Immature natural killer cell (primary cell): ENCODE data around the gene PLEK2. TPM values are rescaled to one million over a fixed set of nuclear protein-coding genes. Genes with fewer than 3 reads are reported as not detected.
"Not testable (repeated sequence)": the region's sequence is repeated elsewhere in the genome, so short reads cannot be mapped to it uniquely, and the experiment has no call there.

Experiments used
- DNase-seq, 3 donors: peaks; one replicate each; pipeline ENCODE4 v3.0.0; 2022; ENCODE audit warnings: mixed read lengths in 1 of 3
- H3K27ac Mint-ChIP-seq, 6 donors: one replicate each; pipeline ENCODE4 v1.8.0; 2020; ENCODE audit warnings: mixed read lengths in 6 of 6, mild to moderate bottlenecking in 5 of 6, inconsistent platforms in 4 of 6, moderate library complexity in 3 of 6
- H3K27me3 Mint-ChIP-seq, 3 donors: one replicate each; pipeline ENCODE4 v1.8.0; 2020 to 2021; ENCODE audit warnings: low read depth in 3 of 3, mild to moderate bottlenecking in 3 of 3, mixed read lengths in 3 of 3, moderate library complexity in 3 of 3, inconsistent platforms in 1 of 3
- H3K36me3 Mint-ChIP-seq, 3 donors: one replicate each; pipeline ENCODE4 v1.8.0; 2020; ENCODE audit warnings: mixed read lengths in 3 of 3, inconsistent platforms in 2 of 3, mild to moderate bottlenecking in 2 of 3
- H3K4me1 Mint-ChIP-seq, 2 donors: one replicate each; pipeline ENCODE4 v1.8.0; 2020; ENCODE audit warnings: inconsistent platforms in 2 of 2, mild to moderate bottlenecking in 2 of 2, mixed read lengths in 2 of 2, moderate library complexity in 1 of 2
- H3K4me3 Mint-ChIP-seq, 5 donors: one replicate each; pipeline ENCODE4 v1.8.0; 2020; ENCODE audit warnings: mild to moderate bottlenecking in 5 of 5, mixed read lengths in 5 of 5, inconsistent platforms in 3 of 5, moderate library complexity in 3 of 5
- H3K9me3 Mint-ChIP-seq, 6 donors: one replicate each; pipeline ENCODE4 v1.8.0; 2020; ENCODE audit warnings: mild to moderate bottlenecking in 6 of 6, mixed read lengths in 6 of 6, inconsistent platforms in 4 of 6, moderate library complexity in 3 of 6
- polyA plus RNA-seq, 3 donors: library from polyadenylated mRNA; unstranded; fragments of 300-500 nt; fragmentation: Illumina TruSeq; gene quantifications; one replicate each; pipeline ENCODE4 v1.2.3, GENCODE V29; 2021

PLEK2 gene
- polyA plus RNA-seq, 3 donors from 2014 or later = not detected

GRCh38 chr14:67423424-67423823 is 11.5 kb upstream of the PLEK2 start:
- peaks cover 4 to 15% (median 4%) of the 10 kb centered on the region in 3 donors for H3K27me3 Mint-ChIP-seq
- no peaks in the 10 kb centered on the region for H3K36me3 Mint-ChIP-seq
- no peak overlapping the region for H3K4me3 Mint-ChIP-seq
- no peak overlapping the region for H3K27ac Mint-ChIP-seq
- no peaks in the 10 kb centered on the region for H3K9me3 Mint-ChIP-seq
- no peak for DNase-seq
- no peaks in the 10 kb centered on the region for H3K4me1 Mint-ChIP-seq

GRCh38 chr14:67421356-67422224 is 9.6 kb upstream of the PLEK2 start:
- peaks cover 2 to 15% (median 4%) of the 10 kb centered on the region in 3 donors for H3K27me3 Mint-ChIP-seq
- no peak for DNase-seq
- no peaks in the 10 kb centered on the region for H3K9me3 Mint-ChIP-seq
- no peaks in the 10 kb centered on the region for H3K36me3 Mint-ChIP-seq
- H3K27ac Mint-ChIP-seq = no peak overlapping the region
- no peak overlapping the region for H3K4me3 Mint-ChIP-seq
- H3K4me1 Mint-ChIP-seq = no peaks in the 10 kb centered on the region

- no peaks in the 10 kb centered on the region for H3K4me1 Mint-ChIP-seq
- no peaks in the 10 kb centered on the region for H3K36me3 Mint-ChIP-seq
- DNase-seq = no peak
- H3K4me3 Mint-ChIP-seq = no peak overlapping the region
- H3K27ac Mint-ChIP-seq = no peak overlapping the region
- peaks cover 0 to 12% (median 4%) of the 10 kb centered on the region in 3 donors for H3K27me3 Mint-ChIP-seq
- H3K9me3 Mint-ChIP-seq = no peaks in the 10 kb centered on the region
Measured at GRCh38 chr14:67420102-67420739, 8.3 kb upstream of the PLEK2 start.

- DNase-seq = no peak
- no peak overlapping the region for H3K27ac Mint-ChIP-seq
Measured at GRCh38 chr14:67418401-67419191, 6.6 kb upstream of the PLEK2 start.

GRCh38 chr14:67417633-67418032 is 5.7 kb upstream of the PLEK2 start:
- no peaks in the 10 kb centered on the region for H3K9me3 Mint-ChIP-seq
- H3K4me3 Mint-ChIP-seq = no peak overlapping the region
- no peak for DNase-seq
- no peak overlapping the region for H3K27ac Mint-ChIP-seq
- no peaks in the 10 kb centered on the region for H3K4me1 Mint-ChIP-seq
- peaks cover 0 to 9% (median 0%) of the 10 kb centered on the region in 3 donors for H3K27me3 Mint-ChIP-seq
- H3K36me3 Mint-ChIP-seq = no peaks in the 10 kb centered on the region

More at GRCh38 chr14:67418401-67419191, 6.6 kb upstream of the PLEK2 start:
- Mint-ChIP-seq H3K4me1 (no peaks in the 10 kb centered on the region), H3K4me3 (no peak overlapping the region), H3K27me3 (peaks cover 0 to 9% (median 0%) of the 10 kb centered on the region in 3 donors), H3K9me3 (no peaks in the 10 kb centered on the region), H3K36me3 (no peaks in the 10 kb centered on the region)

GRCh38 chr14:67416810-67417209 is 4.8 kb upstream of the PLEK2 start:
- Mint-ChIP-seq H3K36me3 (no peaks in the 10 kb centered on the region), H3K4me1 (no peaks in the 10 kb centered on the region), H3K4me3 (no peak overlapping the region), H3K27me3 (peaks cover 0 to 12% (median 2%) of the 10 kb centered on the region in 3 donors), H3K27ac (no peak overlapping the region), H3K9me3 (no peaks in the 10 kb centered on the region)
- no peak for DNase-seq

GRCh38 chr14:67416085-67416484 is 4.1 kb upstream of the PLEK2 start:
- H3K27me3 Mint-ChIP-seq = peaks cover 0 to 14% (median 2%) of the 10 kb centered on the region in 3 donors
- no peaks in the 10 kb centered on the region for H3K4me1 Mint-ChIP-seq
- H3K27ac Mint-ChIP-seq = no peak overlapping the region
- H3K4me3 Mint-ChIP-seq = no peak overlapping the region
- no peaks in the 10 kb centered on the region for H3K9me3 Mint-ChIP-seq
- H3K36me3 Mint-ChIP-seq = no peaks in the 10 kb centered on the region
- DNase-seq = no peak

- H3K9me3 Mint-ChIP-seq, H3K4me1 Mint-ChIP-seq, H3K36me3 Mint-ChIP-seq, DNase-seq, H3K4me3 Mint-ChIP-seq, H3K27ac Mint-ChIP-seq: not testable (repeated sequence)
- peaks cover 0 to 18% (median 2%) of the 10 kb centered on the region in 3 donors for H3K27me3 Mint-ChIP-seq
Measured at GRCh38 chr14:67415610-67416009, 3.6 kb upstream of the PLEK2 start.

GRCh38 chr14:67413806-67414769 is 2.1 kb upstream of the PLEK2 start:
- no peak overlapping the region for H3K27ac Mint-ChIP-seq
- DNase-seq = no peak
- peaks cover 0 to 16% (median 2%) of the 10 kb centered on the region in 3 donors for H3K27me3 Mint-ChIP-seq
- no peak overlapping the region for H3K4me3 Mint-ChIP-seq
- no peaks in the 10 kb centered on the region for H3K9me3 Mint-ChIP-seq
- no peaks in the 10 kb centered on the region for H3K4me1 Mint-ChIP-seq
- no peaks in the 10 kb centered on the region for H3K36me3 Mint-ChIP-seq

- H3K4me1 Mint-ChIP-seq = no peaks in the 10 kb centered on the region
- H3K4me3 Mint-ChIP-seq = no peak overlapping the region
- H3K27me3 Mint-ChIP-seq = peaks cover 0 to 14% (median 2%) of the 10 kb centered on the region in 3 donors
Measured at GRCh38 chr14:67411370-67411769, 595 bp downstream of the PLEK2 start.

GRCh38 chr14:67410313-67410712 is 1.7 kb downstream of the PLEK2 start:
- Mint-ChIP-seq H3K4me1 (no peaks in the 10 kb centered on the region), H3K9me3 (no peaks in the 10 kb centered on the region), H3K4me3 (no peak overlapping the region), H3K36me3 (no peaks in the 10 kb centered on the region), H3K27me3 (peaks cover 0 to 11% (median 2%) of the 10 kb centered on the region in 3 donors), H3K27ac (no peak overlapping the region)
- no peak for DNase-seq

More at GRCh38 chr14:67411370-67411769, 595 bp downstream of the PLEK2 start:
- Mint-ChIP-seq H3K36me3 (no peaks in the 10 kb centered on the region), H3K9me3 (no peaks in the 10 kb centered on the region), H3K27ac (no peak overlapping the region)
- no peak for DNase-seq

- peaks cover 0 to 11% (median 2%) of the 10 kb centered on the region in 3 donors for H3K27me3 Mint-ChIP-seq
- no peaks in the 10 kb centered on the region for H3K36me3 Mint-ChIP-seq
- H3K4me3 Mint-ChIP-seq = no peak overlapping the region
- no peaks in the 10 kb centered on the region for H3K9me3 Mint-ChIP-seq
- DNase-seq = no peak
- H3K27ac Mint-ChIP-seq = no peak overlapping the region
- no peaks in the 10 kb centered on the region for H3K4me1 Mint-ChIP-seq
Measured at GRCh38 chr14:67409461-67409860, 2.5 kb downstream of the PLEK2 start.
